HG03439 (cell line): Measurements from ENCODE around the gene AGBL2.
A peak's percentile ranks its signal among the peaks of the same experiment; 100 is the strongest.
"Not testable (repeated sequence)": the region's sequence is repeated elsewhere in the genome, so short reads cannot be mapped to it uniquely, and the experiment has no call there.

Experiments
- ATAC-seq: cut with Tn5 transposase; IDR thresholded peaks from one replicate; pipeline ENCODE4 v1.9.1; 2021; ENCODE audit warnings: mild to moderate bottlenecking, moderate library complexity; ENCODE audit not compliant: unreplicated experiment

AGBL2 gene

DNA sequence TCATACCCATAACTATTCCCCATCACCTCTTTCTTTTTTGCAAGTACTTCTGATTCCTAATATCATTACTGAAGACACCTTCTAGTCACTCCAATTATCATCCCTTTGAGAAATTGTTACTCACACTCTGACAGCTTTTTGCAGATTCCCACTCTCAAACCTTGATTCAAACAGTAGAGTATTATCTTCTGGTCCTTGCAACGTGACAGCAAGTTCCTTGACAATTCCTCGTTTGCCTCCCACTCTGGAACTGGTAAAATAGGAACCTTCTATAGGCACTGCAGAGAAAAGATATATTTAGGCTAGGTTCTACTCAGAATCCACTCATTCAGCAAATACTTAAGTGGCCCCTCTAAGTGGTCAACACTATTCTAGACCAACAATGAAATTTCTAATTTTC, 23.2 kb downstream of the AGBL2 start:
- ATAC-seq = no peak

DNA sequence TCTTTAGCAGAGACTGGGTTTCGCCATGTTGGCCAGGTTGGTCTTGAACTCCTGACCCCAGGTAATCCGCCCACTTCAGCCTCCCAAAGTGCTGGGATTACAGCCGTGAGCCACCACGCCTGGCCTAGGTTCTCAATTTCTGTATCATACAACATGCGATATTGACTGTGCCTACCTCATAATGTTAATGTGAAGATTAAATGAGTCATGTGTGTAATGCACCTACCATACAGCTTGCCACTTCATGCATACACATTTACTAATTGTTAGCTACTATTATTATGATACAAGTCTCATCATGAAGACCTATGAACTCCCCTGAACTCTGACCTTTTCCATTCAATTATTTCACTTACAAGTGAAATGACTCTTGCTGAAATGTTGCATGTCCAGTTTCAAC, 25.7 kb downstream of the AGBL2 start:
- ATAC-seq = no peak

DNA sequence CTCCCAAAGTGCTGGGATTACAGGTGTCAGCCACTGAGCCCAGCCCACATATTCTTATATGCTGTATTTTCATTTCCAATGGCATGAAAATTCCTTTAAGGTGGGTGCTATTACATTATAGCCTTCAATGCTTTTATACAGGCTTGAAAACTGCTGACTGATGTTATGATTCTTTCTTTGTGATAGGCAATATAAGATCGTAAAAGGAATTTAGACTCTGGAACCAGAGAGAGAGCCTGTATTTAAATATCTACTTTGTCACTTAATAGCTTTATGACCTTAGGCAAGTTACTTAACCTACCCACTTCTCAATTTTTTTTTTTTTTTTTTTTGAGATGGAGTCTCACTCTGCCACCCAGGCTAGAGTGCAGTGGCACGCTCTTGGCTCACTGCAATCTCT, 26.2 kb downstream of the AGBL2 start:
- no peak for ATAC-seq

DNA sequence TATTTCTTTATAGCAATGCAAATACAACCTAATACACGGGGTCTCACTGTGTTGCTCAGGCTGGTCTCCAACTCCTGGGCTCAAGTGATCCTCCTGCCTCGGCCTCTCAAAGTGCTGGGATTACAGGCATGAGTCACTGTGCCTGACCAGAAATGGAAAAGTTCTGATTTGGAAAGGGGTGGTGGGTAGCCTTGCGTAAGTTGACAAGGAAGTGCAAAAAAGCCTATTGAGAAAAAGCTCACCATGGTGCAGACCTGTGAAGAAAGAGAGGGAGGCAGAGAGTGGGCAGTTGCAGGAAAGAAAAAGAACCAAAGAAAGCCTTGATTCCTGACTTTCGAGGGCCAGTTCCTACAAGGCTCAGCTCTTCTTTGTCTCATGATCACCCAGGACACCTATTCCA, 27.1 kb downstream of the AGBL2 start:
- ATAC-seq = no peak

DNA sequence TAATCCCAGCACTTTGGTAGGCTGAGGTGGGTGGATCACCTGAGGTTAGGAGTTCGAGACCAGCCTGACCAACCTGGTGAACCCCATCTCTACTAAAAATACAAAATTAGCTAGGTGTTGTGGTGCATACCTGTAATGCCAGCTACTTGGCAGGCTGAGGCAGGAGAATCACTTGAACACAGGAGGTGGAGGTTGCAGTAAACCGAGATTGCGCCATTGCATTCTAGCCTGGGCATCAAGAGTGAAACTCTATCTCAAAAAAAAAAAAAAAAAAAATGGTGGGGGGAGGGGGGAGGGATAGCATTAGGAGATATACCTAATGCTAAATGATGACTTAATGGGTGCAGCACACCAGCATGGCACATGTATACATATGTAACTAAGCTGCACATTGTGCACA, 28.5 kb downstream of the AGBL2 start:
- ATAC-seq = not testable (repeated sequence)

DNA sequence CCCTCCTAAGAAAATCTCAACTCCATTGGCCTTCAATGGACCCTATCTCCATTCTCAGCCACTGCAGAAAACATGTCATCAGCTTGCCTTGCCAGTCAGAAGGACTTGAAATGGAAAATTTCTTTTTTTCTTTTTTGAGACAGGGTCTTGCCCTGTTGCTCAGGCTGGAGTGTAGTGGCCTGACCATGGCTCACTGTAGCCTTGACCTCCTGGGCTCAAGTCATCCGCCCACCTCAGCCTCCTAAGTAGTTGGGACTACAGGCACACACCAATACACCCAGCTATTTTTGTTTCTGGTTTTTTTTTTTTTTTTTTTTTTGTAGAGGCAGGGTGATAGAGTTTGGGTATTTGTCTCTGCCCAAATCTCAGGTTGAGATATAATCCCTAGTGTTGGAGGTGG, 29.0 kb downstream of the AGBL2 start:
- ATAC-seq = no peak

DNA sequence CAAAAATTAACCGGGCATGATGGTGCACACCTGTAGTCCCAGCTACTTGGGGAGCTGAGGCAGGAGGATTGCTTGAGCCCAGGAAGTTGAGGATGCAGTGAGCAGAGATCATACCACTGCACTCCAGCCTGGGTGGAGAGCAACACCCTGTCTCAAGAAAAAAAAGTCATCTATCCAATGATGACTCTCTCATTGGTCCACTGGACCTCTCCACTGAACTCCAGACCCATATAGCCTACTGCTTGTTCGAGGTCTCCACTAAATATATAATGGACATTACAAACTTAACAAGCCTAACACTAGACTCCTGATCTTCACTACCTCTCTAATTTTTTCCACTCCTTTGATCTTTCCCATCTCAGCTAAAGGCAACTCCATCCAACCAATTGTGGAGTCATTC, 39.3 kb downstream of the AGBL2 start:
- no peak for ATAC-seq

DNA sequence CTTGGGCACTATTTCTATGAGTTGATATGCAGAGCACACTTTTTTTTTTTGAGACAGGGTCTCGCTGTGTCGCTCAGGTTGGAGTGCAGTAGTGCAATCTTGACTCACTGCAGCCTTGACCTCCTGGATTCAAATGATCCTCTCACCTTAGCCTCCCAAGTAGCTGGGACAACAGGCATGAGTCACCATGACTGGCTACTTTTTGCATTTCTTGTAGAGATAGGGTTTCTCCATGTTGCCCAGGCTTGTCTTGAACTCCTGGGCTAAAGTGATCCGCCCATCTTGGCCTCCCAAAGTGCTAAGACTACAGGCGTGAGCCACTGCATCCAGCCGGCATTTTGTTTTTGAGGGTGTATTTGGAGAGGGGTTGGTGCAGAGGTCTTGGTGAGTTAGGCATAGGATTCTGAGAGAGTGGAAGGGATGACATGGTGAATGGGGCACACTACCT, 42.9 kb downstream of the AGBL2 start:
- no peak for ATAC-seq

DNA sequence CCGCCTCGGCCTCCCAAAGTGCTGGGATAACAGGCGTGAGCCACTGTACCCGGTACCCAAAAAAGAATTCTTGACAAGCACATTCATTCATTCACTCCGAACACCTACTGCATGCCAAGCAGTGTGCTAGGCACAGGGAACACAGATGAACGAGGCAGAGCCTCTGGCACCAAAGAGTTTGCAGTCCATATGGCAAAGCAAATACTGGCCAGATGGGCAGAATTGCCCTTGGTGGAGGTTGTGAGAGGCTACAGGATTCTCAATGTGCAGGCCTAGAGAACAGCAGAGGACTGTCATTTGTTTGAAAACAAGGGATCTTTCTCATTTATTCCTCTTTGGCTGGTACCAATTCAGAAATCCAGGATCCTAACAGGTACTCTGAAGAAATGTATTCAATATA, 45.3 kb downstream of the AGBL2 start:
- no peak for ATAC-seq

DNA sequence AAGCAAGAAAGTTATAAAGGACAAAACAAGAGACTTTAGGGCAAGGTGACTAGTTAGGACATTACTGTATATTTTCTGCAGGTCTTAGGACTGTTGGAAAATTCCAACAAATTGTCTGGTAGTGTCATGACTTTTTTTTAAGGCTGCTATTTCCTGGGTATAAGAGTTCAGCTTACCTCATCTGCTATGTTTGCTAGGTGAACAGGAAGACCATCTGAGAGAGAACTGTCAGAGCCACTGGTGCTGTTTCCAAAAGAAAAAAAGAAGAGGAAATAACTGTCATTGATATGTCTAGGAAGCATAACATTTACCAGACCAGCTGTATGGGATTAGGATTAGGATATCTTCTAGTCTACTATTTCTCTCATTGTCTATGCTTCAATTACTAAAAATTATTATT, 46.5 kb downstream of the AGBL2 start:
- ATAC-seq = no peak

DNA sequence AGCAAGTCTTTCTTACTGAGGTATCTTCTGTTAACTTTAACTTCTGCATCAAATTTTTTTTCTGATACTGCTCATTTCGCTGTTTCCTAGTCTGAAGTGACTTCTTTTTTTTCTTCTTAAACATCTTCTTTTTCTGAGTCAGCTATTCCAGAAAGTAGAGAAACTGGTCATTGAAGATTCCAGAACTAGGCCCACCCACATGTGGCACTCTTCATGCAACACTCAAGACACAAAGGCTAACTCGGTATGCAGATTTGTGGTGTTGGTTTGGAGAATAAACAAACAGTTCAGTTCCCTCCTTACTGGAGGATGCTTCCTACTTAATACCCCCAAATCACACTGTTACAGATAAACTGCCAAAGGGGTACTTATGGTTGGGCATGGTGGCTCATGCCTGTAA, 47.6 kb downstream of the AGBL2 start:
- ATAC-seq = no peak

DNA sequence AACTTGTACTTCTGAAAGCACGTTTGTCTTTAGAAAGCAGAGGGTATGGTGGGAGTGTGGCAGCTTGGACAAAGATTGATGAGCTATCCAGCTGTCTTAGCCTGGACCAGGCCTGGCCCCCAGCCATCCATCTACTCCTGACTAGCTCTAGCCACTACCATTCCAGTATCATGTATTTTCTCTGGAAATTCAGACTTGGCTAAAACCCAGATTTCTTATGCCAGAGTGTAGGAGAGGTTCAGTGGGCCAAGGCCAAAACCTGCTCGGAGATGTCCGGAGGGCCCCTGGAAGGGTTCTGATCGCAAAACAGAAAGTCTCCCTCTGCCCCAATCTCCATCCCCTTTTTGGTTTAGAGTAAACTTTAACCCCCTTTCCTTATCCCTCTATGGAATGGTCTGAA, 48.0 kb downstream of the AGBL2 start:
- ATAC-seq = no peak

DNA sequence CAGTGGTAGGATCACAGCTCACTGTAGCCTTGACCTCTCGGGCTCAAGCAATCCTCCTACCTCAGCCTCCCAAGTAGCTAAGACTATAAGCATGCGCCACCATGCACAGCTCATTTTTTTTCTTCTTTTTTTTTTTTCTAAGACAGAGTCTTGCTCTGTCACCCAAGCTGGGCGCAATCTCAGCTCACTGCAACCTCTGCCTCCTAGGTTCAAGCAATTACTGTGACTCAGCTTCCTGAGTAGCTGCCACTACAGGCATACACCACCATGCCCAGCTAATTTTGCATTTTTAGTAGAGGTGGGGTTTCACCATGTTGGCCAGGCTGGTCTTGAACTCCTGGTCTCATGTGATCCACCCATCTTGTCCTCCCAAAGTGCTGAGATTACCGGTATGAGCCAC, 50.2 kb downstream of the AGBL2 start:
- ATAC-seq = not testable (repeated sequence)

DNA sequence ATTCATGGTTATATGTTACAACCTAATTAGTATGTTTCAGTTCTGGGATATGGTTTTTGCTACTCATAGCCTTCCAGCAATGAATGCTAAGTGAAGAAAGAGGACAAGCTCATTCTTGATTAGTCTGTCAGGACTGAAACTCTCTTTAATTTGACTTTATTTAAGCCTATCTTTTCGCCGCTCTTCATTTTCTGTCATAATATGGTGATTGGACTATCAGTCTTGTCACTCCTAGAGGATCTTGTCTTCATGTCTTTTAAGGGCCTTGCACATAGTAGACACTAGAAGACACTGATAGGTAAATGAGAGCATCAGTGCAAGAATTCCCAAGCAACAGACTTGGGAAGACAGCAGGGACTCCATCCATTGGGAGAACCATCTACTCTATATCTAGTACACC, 53.9 kb downstream of the AGBL2 start:
- ATAC-seq = no peak

DNA sequence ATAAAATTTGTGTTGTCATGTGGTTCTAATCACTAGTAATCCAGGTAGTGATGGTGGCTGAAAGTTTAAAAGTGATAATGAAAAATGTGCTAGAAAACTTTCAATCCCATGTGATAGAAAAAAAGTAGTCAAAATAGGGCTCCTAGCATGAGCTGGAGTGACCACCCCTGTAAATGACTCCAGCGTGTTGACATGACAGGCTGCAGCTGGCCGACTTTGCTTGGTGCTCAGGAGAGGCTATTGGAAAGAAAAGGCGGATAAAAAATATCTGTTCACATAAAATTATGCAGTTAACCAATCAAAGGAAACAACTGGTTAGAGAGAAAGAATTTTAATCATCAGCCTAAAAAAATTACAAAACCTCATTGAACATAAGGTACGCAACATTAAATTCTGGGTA, 55.9 kb downstream of the AGBL2 start:
- ATAC-seq = no peak

DNA sequence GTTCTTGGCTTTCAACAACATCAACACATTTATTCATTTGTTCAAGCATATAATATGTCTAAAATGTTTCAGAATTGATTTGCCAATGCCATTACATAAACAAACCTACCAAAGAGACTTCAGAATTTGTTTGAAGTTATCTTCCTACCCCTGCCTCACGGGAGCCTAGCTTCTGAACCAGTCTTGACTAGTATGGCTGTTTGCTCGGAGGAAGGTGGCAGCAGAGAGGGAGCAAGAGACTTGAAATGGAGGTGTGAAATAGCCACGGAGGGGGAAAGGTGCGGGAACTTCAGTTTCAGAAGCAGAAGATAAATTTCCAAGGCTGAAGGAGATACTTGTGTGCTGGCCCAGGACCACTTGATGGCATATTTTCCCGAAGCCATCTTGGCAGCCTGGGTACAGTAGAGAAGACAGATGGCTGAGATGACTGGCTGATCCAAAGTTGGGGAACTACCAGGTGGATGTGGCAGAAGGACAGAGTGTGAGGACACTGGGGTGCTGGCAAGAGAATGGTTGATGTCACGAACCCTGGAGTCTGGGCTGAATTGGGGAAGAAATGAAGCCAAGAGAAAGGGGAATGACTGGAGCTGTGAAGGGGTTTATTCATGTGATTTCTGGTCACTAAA, 58.8 kb downstream of the AGBL2 start:
- no peak for ATAC-seq

DNA sequence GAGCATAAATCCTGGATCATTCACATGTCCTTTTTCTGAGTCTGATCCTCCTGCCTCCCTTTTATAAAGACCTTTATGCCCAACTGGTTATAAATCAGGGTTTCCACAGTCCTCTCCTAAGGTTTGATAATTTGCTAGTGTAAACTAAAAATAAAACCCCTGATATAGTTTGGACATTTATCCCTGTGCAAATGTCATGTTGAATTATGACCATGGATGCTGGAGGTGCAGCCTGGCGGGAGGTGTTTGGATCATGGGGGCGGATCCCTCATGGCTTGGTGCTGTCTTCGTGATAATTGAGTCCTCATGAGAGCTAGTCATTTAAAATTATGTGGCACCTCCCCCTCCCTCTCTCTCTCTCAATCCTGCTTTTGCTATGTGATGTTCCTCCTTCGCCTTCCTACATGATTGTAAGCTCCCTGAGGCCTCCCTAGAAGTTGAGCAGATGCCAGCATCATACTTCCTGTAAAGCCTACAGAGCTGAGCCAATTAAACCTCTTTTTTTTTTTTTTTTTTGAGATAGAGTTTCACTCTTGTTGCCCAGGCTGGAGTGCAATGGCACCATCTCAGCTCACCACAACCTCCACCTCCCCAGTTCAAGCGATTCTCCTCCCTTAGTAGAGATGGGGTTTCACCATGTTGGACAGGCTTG, 63.2 kb downstream of the AGBL2 start:
- ATAC-seq = no peak

DNA sequence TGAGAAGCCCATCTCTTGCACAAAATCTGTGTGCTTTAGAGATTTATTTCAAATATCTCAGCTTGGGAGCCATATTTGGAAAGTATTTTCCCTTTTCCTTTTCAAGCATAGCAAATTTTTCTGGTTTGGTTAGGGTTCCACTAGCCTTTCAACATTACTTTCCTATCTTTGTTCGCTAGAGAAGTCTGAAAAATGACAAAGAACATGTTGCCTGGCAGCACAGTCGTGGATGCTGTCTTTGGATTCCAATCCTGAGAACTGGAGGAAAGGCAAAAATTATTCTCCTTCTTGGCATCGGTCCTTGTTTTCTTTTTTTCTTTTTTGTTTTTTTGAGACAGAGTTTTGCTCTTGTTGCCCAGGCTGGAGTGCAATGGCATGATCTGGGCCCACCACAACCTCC, 65.9 kb downstream of the AGBL2 start:
- ATAC-seq = no peak

DNA sequence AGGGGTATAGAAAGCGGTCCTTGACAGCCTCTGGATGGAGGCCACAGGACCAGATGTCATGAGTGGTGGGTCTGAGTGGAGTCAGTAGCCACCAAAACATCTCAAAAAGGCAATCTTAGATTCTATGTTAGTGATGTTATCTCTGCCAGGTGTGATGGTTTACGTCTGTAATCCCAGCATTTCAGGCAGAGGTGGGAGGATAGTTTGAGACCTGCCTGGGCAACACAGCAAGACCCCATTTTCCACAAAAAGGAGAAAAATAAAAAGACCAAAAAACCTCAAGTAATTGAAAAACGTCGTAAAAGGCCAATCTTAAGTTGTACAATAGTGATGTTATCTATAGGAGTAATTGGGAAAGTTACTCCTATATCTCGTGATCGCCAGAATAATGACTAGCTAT, 69.2 kb downstream of the AGBL2 start:
- ATAC-seq = no peak

DNA sequence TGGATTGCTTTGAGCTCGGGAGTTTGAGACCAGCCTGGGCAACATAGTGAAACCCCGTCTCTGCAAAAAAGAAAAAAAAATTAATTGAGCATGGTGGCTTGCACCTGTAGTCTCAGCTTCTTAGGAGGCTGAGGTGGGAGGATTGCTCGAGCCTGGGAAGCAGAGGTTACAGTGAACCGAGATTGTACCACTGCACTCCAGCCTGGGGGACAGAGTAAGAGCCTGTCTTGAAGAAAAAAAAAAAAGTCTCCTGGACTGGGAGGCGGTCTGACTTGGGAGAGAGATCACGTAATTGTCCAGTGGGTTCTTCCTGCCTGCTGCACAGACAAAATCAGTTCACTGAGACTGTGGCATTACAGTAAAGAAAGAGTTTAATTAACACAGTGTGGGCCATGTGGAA, 69.7 kb downstream of the AGBL2 start:
- ATAC-seq = no peak

DNA sequence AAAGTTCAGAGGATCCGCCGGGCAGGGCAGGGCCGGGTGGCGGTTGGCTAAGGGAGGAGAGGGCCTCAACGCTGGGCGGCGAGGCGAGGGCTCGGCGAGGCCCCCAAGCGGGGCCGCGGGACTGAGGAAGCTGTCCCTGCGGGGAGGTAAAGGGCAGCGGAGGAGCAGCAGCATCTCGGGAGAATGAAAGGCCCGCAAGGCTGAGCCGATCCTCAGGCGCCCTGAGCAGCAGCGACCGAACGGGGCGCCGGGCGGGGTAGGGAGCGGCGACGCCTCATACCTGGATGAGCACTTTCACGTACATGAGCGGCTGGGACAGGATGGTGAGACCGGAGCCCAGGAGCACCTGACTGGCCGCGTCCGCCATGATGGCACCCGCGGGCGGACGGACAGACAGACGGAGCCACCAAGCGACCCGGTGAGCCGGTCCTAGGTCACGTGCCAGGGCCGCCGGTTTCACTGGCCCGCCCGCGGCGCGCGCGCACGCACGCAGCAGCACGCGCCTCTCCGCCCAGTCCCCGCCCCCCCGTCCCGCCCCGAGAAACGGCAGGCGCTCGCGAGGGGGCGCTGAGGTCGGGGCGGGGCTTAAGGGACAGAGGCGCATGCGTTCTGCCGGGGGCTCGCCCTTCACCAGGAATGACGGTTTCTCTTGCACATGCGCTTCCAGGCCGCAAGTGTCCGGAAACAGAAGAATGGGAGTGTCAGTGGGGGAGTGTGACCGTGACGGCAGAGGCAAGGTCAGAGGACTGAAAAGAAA, 72.9 kb downstream of the AGBL2 start, which contains the start of gene MTCH2:
Gene MTCH2, minus strand, starts transcription at position 461 of the 757 bp plus-strand sequence. Its CDS starts 94 bp downstream, at position 367.
- ATAC-seq = peak; percentile 92

DNA sequence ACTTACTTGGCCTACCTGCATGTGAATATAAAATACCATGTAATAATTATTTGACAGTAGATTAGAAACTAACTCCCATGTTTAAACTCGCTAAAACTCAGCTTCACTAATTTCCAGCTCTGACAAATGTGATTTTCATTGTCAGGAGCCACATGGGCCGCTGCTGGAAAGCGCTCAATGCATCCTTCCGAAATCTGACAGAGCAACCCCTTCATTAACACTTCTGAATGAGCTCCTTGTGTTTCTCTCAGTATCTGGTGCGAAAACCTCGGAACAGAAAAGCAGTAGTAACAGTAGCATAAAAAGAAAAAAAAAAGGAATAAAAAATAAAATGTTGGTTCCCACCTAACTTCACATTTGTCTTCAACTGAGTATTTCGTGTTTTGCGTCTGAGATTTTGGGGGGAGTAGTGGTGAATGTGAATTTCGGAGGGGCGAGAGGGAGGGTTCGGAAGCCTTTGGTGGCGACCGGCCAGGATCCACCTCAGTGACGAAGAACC, 73.5 kb downstream of the AGBL2 start:
- no peak for ATAC-seq
